Endothelial cell of umbilical vein (primary cell): ENCODE measurements around the gene SH3PXD2A. TPM values are rescaled to one million over a fixed set of nuclear protein-coding genes. Genes with fewer than 3 reads are reported as not detected.

Experiments used
- BruUV-seq: library from RNA; stranded (reverse); fragments of 400-500 nt; replicated peaks from 2 replicates; lab custom pipeline; 2021; lab: Mats Ljungman, UMichigan
- CTCF ChIA-PET: fragments of 300-600, 350-600 bp; sonication (Branson Sonifier 250); formaldehyde crosslinking; loops from one replicate; lab custom pipeline; 2021; ENCODE audit warnings: antibody characterized with exemption, inconsistent platforms; lab: Charles Lee
- POLR2A ChIA-PET: fragments of 300-600, 350-600 bp; sonication (Branson Sonifier 250); formaldehyde crosslinking; loops from one replicate; lab custom pipeline; 2021; ENCODE audit warnings: antibody characterized with exemption, inconsistent platforms; lab: Charles Lee
- DNase-seq: peaks from one replicate; pipeline ENCODE4 v3.0.0-alpha.2; 2011; ENCODE audit warnings: low read depth, low spot score
- FAIRE-seq: peaks from 2 replicates; lab custom pipeline; 2011; peaks lifted over from hg19 to GRCh38; lab: Jason Lieb, UNC
- H2AFZ ChIP-seq: 2 replicates; pipeline ENCODE4 v1.6.0; 2012; ENCODE audit warnings: low read depth, low read length, control low read depth, inconsistent platforms
- H3K27ac ChIP-seq: 2 replicates; pipeline ENCODE4 v1.5.1; 2011; ENCODE audit warnings: low read depth, mild to moderate bottlenecking, control low read depth, low read length, moderate library complexity; ENCODE audit not compliant: insufficient read depth
- H3K27me3 ChIP-seq, 2 experiments: 2 replicates each; pipeline versions ENCODE4 v1.6.0 to v1.6.1; 2011; ENCODE audit warnings: low read length in 2 of 2, mixed read lengths in 1 of 2; ENCODE audit not compliant: control insufficient read depth in 2 of 2, insufficient read depth in 2 of 2
- H3K36me3 ChIP-seq, 2 experiments: 2 replicates in 1 of 2; 3 replicates in 1 of 2; pipeline ENCODE4 v1.5.1; 2011; ENCODE audit warnings: low read length in 2 of 2, mild to moderate bottlenecking in 1 of 2, moderate library complexity in 1 of 2; ENCODE audit not compliant: control insufficient read depth in 2 of 2, insufficient read depth in 2 of 2; ENCODE audit errors: extremely low read depth in 1 of 2
- H3K4me1 ChIP-seq: 3 replicates; pipeline ENCODE4 v1.5.1; 2011; ENCODE audit warnings: mild to moderate bottlenecking, low read length; ENCODE audit not compliant: control insufficient read depth, insufficient read depth; ENCODE audit errors: extremely low read depth
- H3K4me2 ChIP-seq: 2 replicates; pipeline ENCODE4 v1.6.1; 2011; ENCODE audit warnings: low read length, control low read depth, mixed read lengths; ENCODE audit not compliant: insufficient read depth
- H3K4me3 ChIP-seq, 3 experiments: fragments of 200-600 bp in 1 of 3; sonication (generic), shearing (Covaris generic) in 1 of 3; replicated peaks in 1 of 3; 2 replicates each; pipeline ENCODE4 v1.5.1; 2011 to 2016; ENCODE audit warnings: control low read depth in 3 of 3, low read length in 3 of 3, mild to moderate bottlenecking in 2 of 3, inconsistent platforms in 1 of 3, low read depth in 1 of 3, moderate library complexity in 1 of 3; ENCODE audit not compliant: insufficient read depth in 1 of 3
- H3K79me2 ChIP-seq: 2 replicates; pipeline ENCODE4 v1.6.0; 2012; ENCODE audit warnings: low read length, inconsistent platforms; ENCODE audit not compliant: control insufficient read depth, insufficient read depth
- H3K9ac ChIP-seq: replicated peaks from 2 replicates; pipeline ENCODE3; 2011; ENCODE audit warnings: low read length, control low read depth; ENCODE audit not compliant: insufficient read depth; ENCODE audit errors: extremely low read depth
- H3K9me1 ChIP-seq: replicated peaks from 3 replicates; pipeline ENCODE4 v1.6.0; 2011; ENCODE audit warnings: mild to moderate bottlenecking, low read length; ENCODE audit not compliant: control insufficient read depth, insufficient read depth; ENCODE audit errors: extremely low read depth
- H3K9me3 ChIP-seq: replicated peaks from 2 replicates; pipeline ENCODE4 v1.5.1; 2012; ENCODE audit warnings: low read length, inconsistent platforms; ENCODE audit not compliant: control insufficient read depth, insufficient read depth
- H4K20me1 ChIP-seq: replicated peaks from 2 replicates; pipeline ENCODE3; 2011; ENCODE audit warnings: mild to moderate bottlenecking, low read length; ENCODE audit not compliant: control insufficient read depth, insufficient read depth; ENCODE audit errors: extremely low read depth
- CTCF ChIP-seq, 2 donors: IDR thresholded peaks; 1 replicate in 1 of 2; 2 replicates in 1 of 2; pipeline ENCODE4 v1.5.1; 2011; ENCODE audit warnings: low read length in 2 of 2, mild to moderate bottlenecking in 2 of 2, moderate library complexity in 2 of 2, control low read depth in 1 of 2, inconsistent platforms in 1 of 2, low read depth in 1 of 2; ENCODE audit not compliant: insufficient read depth in 1 of 2; ENCODE audit errors: extremely low read depth in 1 of 2
- FOS ChIP-seq: IDR thresholded peaks from 2 replicates; pipeline ENCODE4 v1.6.1; 2011; ENCODE audit warnings: mild to moderate bottlenecking, low read length, moderate library complexity, borderline replicate concordance; ENCODE audit not compliant: insufficient read depth
- JUN ChIP-seq: IDR thresholded peaks from 2 replicates; pipeline ENCODE4 v1.6.1; 2011; ENCODE audit warnings: borderline replicate concordance, low read depth; ENCODE audit not compliant: insufficient read length, insufficient read depth
- MYC ChIP-seq: IDR thresholded peaks from one replicate; pipeline ENCODE4 v1.6.1; 2011; ENCODE audit warnings: mild to moderate bottlenecking, low read depth, low read length
- POLR2A ChIP-seq: IDR thresholded peaks from 2 replicates; pipeline ENCODE4 v1.6.1; 2012; ENCODE audit warnings: low read depth, mild to moderate bottlenecking, control low read depth, low read length
- POLR2AphosphoS5 ChIP-seq: IDR thresholded peaks from 2 replicates; pipeline ENCODE4 v1.6.1; 2012; ENCODE audit warnings: low read depth, mild to moderate bottlenecking, control low read depth, low read length, moderate library complexity; ENCODE audit not compliant: insufficient read depth
- dilution Hi-C: fragments of 300-500 bp; cut with MboI; formaldehyde crosslinking; loops from one replicate; pipeline ENCODE4 v1.15.0; 2019; ENCODE audit warnings: low sequenced_read_pairs; ENCODE audit not compliant: extremely low pct_ligation_motif_present
- intact Hi-C: fragments of 100-400 bp; cut with micrococcal nuclease; formaldehyde crosslinking; loops from one replicate; pipeline ENCODE4 v1.10.0; 2022
- polyA plus RNA-seq, 4 experiments: library from polyadenylated mRNA; depleted of rRNA in 3 of 4; stranded (reverse) in 3 of 4; unstranded in 1 of 4; fragments of >200 nt; gene quantifications; 2 replicates each; pipeline versions ENCODE4 v1.2.1 to v1.2.3, GENCODE V29; 2011 to 2012; ENCODE audit warnings: missing spikeins in 1 of 4
- total RNA-seq: library from RNA; stranded (reverse); gene quantifications from 2 replicates; pipeline ENCODE4 v1.2.3, GENCODE V29; 2021

The SH3PXD2A gene
- total and polyA plus RNA-seq, 2 donors (not counting 3 experiments of a cell fraction or from before 2014, with no cell fraction given) = 1.4 to 5.1 TPM

- Histone ChIP-seq H3K4me2 (no peak overlapping the region), H3K4me1 (peaks cover 17% of the 10 kb centered on the region), H3K79me2 (no peaks in the 10 kb centered on the region), H2AFZ (no peak overlapping the region), H3K27me3 (no peaks in the 10 kb centered on the region), H3K9ac (no peak overlapping the region), H3K9me1 (no peaks in the 10 kb centered on the region), H3K9me3 (no peaks in the 10 kb centered on the region), H3K4me3 (no peak overlapping the region), H3K36me3 (peaks cover 0 to 2% of the 10 kb centered on the region in 2 experiments), H4K20me1 (no peaks in the 10 kb centered on the region), H3K27ac (no peak overlapping the region)
- no peak for TF ChIP-seq MYC
- no peak for TF ChIP-seq FOS
- dilution Hi-C loops = no loop called here
- DNase-seq (no peak), FAIRE-seq (no peak)
- POLR2A ChIA-PET = no interaction called here
- no TSS peak for BruUV-seq
- CTCF ChIA-PET = interaction anchor here (1.0 to 3.2 kb wide), 9 partner anchors 10 to 289 kb away, joined by 3 to 65 read pairs (median 5); no protein-coding TSS in a partner anchor
- intact Hi-C loops = loop anchor here (1.0 to 2.0 kb wide), 2 partner anchors 67 to 260 kb away; no protein-coding TSS in a partner anchor
Measured at GRCh38 chr10:103599211-103599610, 256.2 kb downstream of the SH3PXD2A start.

- CTCF ChIA-PET = interaction anchor here (0.6 to 3.2 kb wide), 14 partner anchors 9 to 289 kb away, joined by 3 to 65 read pairs (median 4); no protein-coding TSS in a partner anchor
- Histone ChIP-seq H3K27me3 (no peaks in the 10 kb centered on the region), H3K27ac (no peak overlapping the region), H3K9ac (no peak overlapping the region), H3K79me2 (no peaks in the 10 kb centered on the region), H2AFZ (no peak overlapping the region), H3K4me1 (peaks cover 17% of the 10 kb centered on the region), H4K20me1 (no peaks in the 10 kb centered on the region), H3K4me2 (no peak overlapping the region), H3K36me3 (peaks cover 0 to 2% of the 10 kb centered on the region in 2 experiments), H3K9me3 (no peaks in the 10 kb centered on the region), H3K4me3 (no peak overlapping the region), H3K9me1 (no peaks in the 10 kb centered on the region)
- intact Hi-C loops = loop anchor here (1.0 to 2.0 kb wide), 4 partner anchors 68 to 286 kb away; no protein-coding TSS in a partner anchor
- DNase-seq (peak; percentile 70), FAIRE-seq (peak; percentile 95)
- no peak for TF ChIP-seq MYC
- TF ChIP-seq POLR2A = no peak
- TF ChIP-seq POLR2AphosphoS5 = no peak
- peak; percentile 78 for TF ChIP-seq CTCF (IDR thresholded peaks at IDR 0.05; ENCODE audit: extremely low read depth in 1 of 2, insufficient read depth in 1 of 2, low read depth in 1 of 2, low read length in 2 of 2)
- TF ChIP-seq JUN = no peak
- POLR2A ChIA-PET = no interaction called here
- dilution Hi-C loops = no loop called here
- no TSS peak for BruUV-seq
Measured at GRCh38 chr10:103598654-103599115, 256.7 kb downstream of the SH3PXD2A start.
